Peyer's patch (tissue), 4 donors: ENCODE data around the gene LHX4. TPM values are rescaled to one million over a fixed set of nuclear protein-coding genes. Genes with fewer than 3 reads are reported as not detected.

Experiments
- DNase-seq, 3 donors: peaks; one replicate each; pipeline ENCODE4 v3.0.0-alpha.2; 2017 to 2019
- H3K27ac ChIP-seq, 4 donors: fragments of 200-600 bp; sonication (generic); one replicate each; pipeline ENCODE4 v1.5.1; 2016 to 2019
- H3K27me3 ChIP-seq, 2 donors: fragments of 200-600 bp; sonication (generic); one replicate each; pipeline ENCODE4 v1.5.1; 2019
- H3K36me3 ChIP-seq, 3 donors: fragments of 200-600 bp; sonication (generic); one replicate each; pipeline ENCODE4 v1.5.1; 2016 to 2019
- H3K4me1 ChIP-seq, 4 donors: fragments of 200-600 bp; sonication (generic); one replicate each; pipeline ENCODE4 v1.5.1; 2016 to 2019
- H3K4me3 ChIP-seq, 4 donors: fragments of 200-600 bp; sonication (generic); 1 replicate in 3 of 4; 2 replicates in 1 of 4; pipeline ENCODE4 v1.5.1; 2016 to 2019; ENCODE audit warnings: mild to moderate bottlenecking in 1 of 4
- H3K9me3 ChIP-seq, 4 donors: fragments of 200-600 bp; sonication (generic); one replicate each; pipeline ENCODE4 v1.5.1; 2016 to 2019; ENCODE audit warnings: mild to moderate bottlenecking in 1 of 4
- CTCF ChIP-seq, 6 experiments: fragments of 450-650 bp in 4 of 6; fragments of 200-600 bp in 2 of 6; sonication (generic) in 1 of 6; IDR thresholded peaks; one replicate each; pipeline ENCODE4 v1.5.1; 2017 to 2019; ENCODE audit warnings: antibody characterized with exemption in 6 of 6, mild to moderate bottlenecking in 3 of 6, moderate library complexity in 1 of 6
- POLR2A ChIP-seq, 2 donors: fragments of 450-650 bp; IDR thresholded peaks; one replicate each; pipeline ENCODE4 v1.5.1; 2017; ENCODE audit warnings: antibody characterized with exemption in 2 of 2, mild to moderate bottlenecking in 2 of 2, moderate library complexity in 2 of 2
- total RNA-seq, 4 donors: library from RNA; depleted of rRNA; stranded (reverse); fragments of >200 nt; gene quantifications; one replicate each; pipeline ENCODE4 v1.1.0, GENCODE V29; 2016

The LHX4 gene
- total RNA-seq, 4 donors from 2014 or later: 0.28 to 1.1 (median 0.68) TPM

DNA sequence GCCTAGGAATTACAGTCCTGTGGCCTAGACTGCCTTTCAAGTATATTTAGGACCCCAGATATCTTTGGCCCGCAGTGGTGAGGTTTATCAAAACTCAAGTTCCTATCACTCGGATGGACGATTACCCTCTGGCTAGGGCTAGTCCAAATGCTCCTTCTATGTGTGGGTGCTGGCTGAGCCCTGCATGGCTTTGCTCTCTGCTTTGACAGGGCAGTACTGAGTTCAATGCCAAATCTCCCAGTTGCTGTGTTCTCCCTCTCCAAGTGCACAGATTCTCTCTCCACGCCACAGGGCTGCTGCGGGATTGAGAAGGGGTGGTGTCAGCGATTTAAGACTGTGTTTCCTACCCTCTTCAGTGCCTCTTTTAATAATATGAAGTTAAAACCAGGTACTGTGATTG lies 97.0 kb downstream of the LHX4 start:
- Histone ChIP-seq H3K9me3 (no peaks in the 10 kb centered on the region), H3K4me3 (no peak overlapping the region), H3K4me1 (no peaks in the 10 kb centered on the region), H3K27me3 (no peaks in the 10 kb centered on the region), H3K36me3 (no peaks in the 10 kb centered on the region), H3K27ac (no peak overlapping the region)
- no peak for DNase-seq
- TF ChIP-seq POLR2A (IDR thresholded peaks at IDR 0.05) (no peak), CTCF (IDR thresholded peaks at IDR 0.05) (no peak)

Other genes with a start within 250 kb of the LHX4 start
- gene QSOX1, start 75.4 kb upstream of the LHX4 start, total RNA-seq: 10 to 100 TPM; 34.9 to 72.3 (median 51.5) TPM